ENCODE data around the gene SECTM1. TPM values are rescaled to one million over a fixed set of nuclear protein-coding genes. Genes with fewer than 3 reads are reported as not detected.
"Not testable (repeated sequence)": the region's sequence is repeated elsewhere in the genome, so short reads cannot be mapped to it uniquely, and the experiment has no call there.

SECTM1 gene
- total RNA-seq, 1 donor from 2014 or later, result 0.78 TPM

GRCh38 chr17:82369211-82369610, 35.6 kb upstream of the SECTM1 start:
- DNase-seq, result no peak

- no peak for DNase-seq
These were observed 34.4 kb upstream of the SECTM1 start for GRCh38 chr17:82367724-82368524.

DNA sequence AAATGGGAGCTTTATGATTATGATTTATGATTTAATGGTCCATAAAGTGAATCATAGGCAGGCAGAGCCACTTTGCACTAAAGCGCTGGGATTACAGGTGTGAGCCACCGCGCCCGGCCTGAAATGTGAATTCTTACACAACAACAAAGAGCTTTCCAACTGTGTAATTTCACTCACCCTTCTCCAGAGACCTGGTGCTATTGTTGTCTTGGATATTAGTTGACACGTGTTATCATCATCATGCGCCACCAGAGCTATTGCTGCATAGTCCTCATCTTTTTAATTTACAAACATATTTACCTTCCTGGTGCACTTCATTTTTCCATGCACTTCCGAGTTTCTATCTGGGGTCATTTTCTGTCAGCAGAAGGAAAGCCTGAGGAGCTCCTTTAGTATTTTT, 33.2 kb upstream of the SECTM1 start:
- DNase-seq, result no peak

- DNase-seq, result no peak
These were observed 32.2 kb upstream of the SECTM1 start for GRCh38 chr17:82365606-82366295.

- DNase-seq, result no peak
These were observed 28.5 kb upstream of the SECTM1 start for GRCh38 chr17:82361885-82362633.

DNA sequence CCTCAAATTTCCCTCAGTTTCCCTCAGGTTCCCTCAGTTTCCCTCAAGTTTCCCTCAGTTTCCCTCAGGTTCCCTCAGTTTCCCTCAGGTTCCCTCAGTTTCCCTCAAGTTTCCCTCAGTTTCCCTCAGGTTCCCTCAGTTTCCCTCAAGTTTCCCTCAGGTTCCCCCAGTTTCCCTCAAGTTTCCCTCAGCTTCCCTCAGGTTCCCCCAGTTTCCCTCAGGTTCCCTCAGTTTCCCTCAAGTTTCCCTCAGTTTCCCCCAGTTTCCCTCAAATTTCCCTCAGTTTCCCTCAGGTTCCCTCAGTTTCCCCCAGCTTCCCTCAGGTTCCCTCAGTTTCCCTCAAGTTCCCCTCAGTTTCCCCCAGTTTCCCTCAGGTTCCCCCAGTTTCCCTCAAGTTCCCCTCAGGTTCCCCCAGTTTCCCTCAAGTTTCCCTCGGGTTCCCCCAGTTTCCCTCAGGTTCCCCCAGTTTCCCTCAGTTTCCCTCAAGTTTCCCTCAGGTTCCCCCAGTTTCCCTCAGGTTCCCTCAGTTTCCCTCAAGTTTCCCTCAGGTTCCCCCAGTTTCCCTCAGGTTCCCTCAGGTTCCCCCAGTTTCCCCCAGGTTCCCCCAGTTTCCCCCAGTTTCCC, 26.0 kb upstream of the SECTM1 start:
- DNase-seq, result not testable (repeated sequence)

DNA sequence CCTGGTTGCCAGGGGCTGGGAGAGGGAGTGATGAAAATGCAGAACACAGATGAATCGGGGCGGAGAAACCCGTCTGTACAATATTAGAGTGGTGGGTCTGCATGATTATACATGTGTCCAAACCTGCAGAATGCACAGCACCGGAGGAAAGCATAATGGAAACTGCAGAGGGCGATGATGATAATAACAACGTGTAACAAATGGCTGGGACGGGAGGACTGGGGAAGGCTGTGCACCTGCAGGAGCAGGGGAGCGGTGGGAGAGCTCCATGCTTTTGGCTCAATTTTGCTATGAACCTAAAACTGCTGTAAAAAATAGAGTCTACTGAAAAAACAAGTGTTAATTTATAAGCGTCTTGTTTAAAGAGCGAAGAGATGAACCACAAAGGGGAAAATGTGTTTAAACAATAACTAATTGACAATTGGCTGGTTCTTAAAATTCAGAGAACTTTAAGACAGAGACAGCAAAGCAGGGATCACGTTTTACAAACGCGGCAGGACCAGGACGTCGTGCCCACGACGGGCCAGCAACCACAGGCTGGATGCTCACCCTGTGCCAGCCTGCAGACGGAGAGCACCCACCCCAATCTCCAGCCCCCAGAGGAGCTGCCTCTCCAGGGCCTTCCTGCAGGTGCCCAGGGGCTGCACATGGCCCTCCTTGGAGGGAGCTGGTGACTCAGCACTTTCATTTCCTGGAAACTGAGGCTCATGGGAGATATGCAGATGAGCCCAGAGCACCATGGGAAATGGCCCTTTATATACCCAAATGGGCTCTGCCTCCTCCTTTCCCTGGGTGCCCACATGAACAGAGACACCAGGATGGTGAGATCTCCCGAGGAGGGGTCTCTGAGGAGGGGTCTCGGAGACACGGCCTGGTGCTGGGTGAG, 25.1 kb upstream of the SECTM1 start, which contains the start of gene TEX19:
Gene TEX19, plus strand, starts transcription at position 783 of the 886 bp plus-strand sequence. CDS start 2,904 bp downstream, outside the sequence.
- DNase-seq, result no peak

DNA sequence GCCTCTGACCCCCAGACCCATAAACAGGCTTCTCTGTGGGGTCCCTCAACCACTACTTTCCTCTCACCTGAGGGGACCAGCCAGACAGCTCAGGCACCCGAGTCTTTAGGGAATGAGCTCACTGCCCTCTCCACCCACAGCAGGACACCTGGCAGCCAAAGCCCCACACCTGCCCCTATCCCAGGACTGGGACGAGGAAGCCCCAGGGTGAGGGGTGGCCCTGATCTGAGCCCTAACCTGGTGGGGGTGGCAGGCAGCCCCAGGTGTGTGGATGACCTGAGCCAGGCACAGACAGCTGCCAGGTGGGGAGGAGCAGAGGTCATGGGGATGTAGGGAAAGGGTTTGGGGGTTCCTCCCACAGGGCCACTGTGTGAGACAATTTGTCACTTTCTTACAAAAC, 23.8 kb upstream of the SECTM1 start:
- DNase-seq, result no peak

GRCh38 chr17:82356845-82357355, 23.3 kb upstream of the SECTM1 start:
- DNase-seq, result no peak

DNA sequence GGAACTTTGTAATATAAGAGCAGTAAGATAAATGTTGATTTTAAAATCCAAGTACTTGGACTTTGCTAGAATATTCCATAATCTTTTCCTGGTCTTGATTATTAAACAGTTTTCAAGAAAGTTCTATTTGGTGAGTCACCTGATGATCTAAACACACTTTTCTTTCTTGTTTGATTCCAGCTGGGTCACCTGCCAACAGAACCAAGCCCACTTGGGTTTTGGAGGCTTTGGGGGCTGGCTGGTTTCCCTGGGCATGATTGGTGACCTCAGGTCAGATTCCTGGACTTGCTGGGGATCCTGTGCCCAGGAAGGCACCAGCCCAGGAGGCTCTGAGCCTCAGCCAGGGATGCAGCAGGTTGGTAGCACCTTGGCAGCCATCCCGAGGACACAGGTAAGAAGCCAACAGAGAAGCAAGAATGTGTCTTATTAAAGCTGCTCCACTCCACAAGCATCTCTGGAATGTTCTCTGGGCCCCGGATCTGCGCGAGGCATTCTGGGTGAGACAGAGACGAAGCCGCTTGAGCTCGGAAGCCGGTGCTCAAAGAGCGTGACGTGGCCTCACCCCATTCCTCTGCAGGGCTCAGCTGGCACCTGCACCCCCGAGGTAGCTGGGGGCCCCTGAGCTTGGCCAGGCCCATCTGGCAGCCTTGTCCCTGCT, 22.3 kb upstream of the SECTM1 start:
- DNase-seq, result no peak

GRCh38 chr17:82354804-82355308, 21.3 kb upstream of the SECTM1 start:
- DNase-seq, result no peak

- no peak for DNase-seq
These were observed 19.9 kb upstream of the SECTM1 start for GRCh38 chr17:82353484-82353883.

GRCh38 chr17:82351713-82352488, 18.3 kb upstream of the SECTM1 start:
- DNase-seq, result peak; percentile 64

DNA sequence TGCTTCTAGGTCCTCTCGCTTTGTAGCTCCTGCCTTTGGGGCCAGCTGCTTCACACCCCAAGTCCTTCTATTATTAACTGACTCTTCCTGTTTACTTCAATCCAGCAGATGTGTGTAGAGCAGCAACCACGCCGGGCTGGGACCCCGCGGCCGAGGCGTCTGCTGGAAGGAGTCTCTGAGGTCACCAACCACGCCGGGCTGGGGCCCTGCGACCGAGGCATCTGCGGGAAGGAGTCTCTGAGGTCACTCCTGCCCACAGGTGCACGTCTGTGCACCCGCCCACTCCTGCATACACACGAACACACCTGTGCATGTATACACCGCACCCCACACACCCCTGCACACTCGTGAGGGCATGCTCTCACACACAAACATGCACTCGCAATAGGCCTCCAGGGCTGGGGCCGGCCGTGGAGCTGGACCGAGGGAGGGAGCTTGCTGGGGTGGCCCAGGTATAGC, 17.7 kb upstream of the SECTM1 start:
- DNase-seq, result no peak

DNA sequence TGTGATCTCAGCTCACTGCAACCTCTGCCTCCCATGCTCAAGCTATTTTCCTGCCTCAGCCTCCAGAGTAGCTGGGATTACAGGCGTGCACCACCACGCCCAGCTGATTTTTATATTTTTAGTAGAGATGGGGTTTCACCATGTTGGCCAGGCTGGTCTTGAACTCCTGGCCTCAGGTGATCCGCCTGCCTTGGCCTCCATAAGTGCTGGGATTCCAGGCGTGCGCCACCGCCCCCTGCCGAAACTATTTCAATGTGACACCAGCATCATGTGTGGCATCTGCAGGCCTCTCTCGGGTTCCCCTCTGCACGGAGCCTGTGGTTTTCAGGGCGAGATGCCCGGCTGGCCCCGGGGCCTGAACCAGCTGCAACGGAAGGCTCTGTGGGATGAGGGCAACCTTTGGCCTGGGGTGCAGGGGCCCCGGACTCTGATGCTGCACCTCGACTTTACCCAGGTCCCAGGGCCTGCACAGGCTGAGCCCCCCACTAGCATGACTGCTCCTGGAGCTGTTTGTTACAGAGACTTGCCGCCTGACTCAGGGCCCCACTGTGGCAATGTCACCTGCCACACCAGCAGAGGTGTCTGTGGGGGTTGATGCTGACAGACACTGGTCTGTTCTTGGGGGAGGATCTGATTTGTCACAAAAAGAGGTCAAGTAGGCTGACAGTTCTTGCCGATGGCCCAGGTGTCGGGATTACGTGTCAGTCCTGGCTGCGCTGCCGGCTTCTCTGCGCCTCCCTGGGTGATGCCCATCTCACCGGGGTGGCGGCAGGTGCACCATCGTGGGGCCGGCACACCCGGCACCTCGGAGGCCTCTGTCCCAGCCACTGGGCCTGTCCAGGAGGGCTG, 16.8 kb upstream of the SECTM1 start:
- DNase-seq, result no peak

GRCh38 chr17:82349287-82349701, 15.7 kb upstream of the SECTM1 start:
- no peak for DNase-seq

GRCh38 chr17:82348866-82349265, 15.3 kb upstream of the SECTM1 start:
- DNase-seq, result no peak

DNA sequence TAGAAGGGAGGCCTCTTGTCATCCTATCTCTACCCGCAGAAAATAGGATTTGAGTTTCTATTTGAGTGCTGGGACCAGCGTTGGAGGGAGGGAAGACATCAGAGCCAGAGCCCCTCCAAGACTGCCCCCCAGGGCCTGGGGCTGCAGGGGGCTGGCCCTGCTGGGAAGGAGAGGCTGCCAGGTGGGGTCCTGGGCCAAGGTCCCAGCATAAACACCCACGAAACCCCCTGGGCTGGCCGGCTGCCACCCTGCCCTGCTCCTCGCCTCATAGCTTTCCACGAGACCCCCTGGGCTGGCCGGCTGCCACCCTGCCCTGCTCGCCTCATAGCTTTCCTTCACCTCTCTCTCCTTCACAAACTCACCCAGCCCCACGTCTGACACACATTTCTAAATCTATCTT, 14.9 kb upstream of the SECTM1 start:
- no peak for DNase-seq
